ENCODE measurements around the gene RPL21.
"Not testable (repeated sequence)": the region's sequence is repeated elsewhere in the genome, so short reads cannot be mapped to it uniquely, and the experiment has no call there.

Gene RPL21

GRCh38 chr13:27251166-27252091 lies at the start of gene RPL21:
TSS of gene RPL21 (plus strand) at chr13:27251558. CDS start at chr13:27253777, 2,219 bp downstream.
- in situ Hi-C loops (cut with MboI; ENCODE audit: low sequenced_read_pairs): no loop called here

- in situ Hi-C loops (cut with MboI; ENCODE audit: low sequenced_read_pairs): no loop called here
These were observed 49.7 kb upstream of the RPL21 start for GRCh38 chr13:27201661-27202060.

- in situ Hi-C loops (cut with MboI; ENCODE audit: low sequenced_read_pairs): no loop called here
These were observed 48.2 kb upstream of the RPL21 start for GRCh38 chr13:27203186-27203585.

GRCh38 chr13:27203854-27204253 lies 47.5 kb upstream of the RPL21 start:
- in situ Hi-C loops (cut with MboI; ENCODE audit: low sequenced_read_pairs): no loop called here

- in situ Hi-C loops (cut with MboI; ENCODE audit: low sequenced_read_pairs): no loop called here
These were observed 42.8 kb upstream of the RPL21 start for GRCh38 chr13:27208514-27208913.

- in situ Hi-C loops (cut with MboI; ENCODE audit: low sequenced_read_pairs): no loop called here
These were observed 40.1 kb upstream of the RPL21 start for GRCh38 chr13:27211271-27211670.

- in situ Hi-C loops (cut with MboI; ENCODE audit: low sequenced_read_pairs): no loop called here
These were observed 39.5 kb upstream of the RPL21 start for GRCh38 chr13:27211771-27212364.

GRCh38 chr13:27213386-27213785 lies 38.0 kb upstream of the RPL21 start:
- in situ Hi-C loops (cut with MboI; ENCODE audit: low sequenced_read_pairs): not testable (repeated sequence)

GRCh38 chr13:27217791-27218190 lies 33.6 kb upstream of the RPL21 start:
- in situ Hi-C loops (cut with MboI; ENCODE audit: low sequenced_read_pairs): not testable (repeated sequence)

- in situ Hi-C loops (cut with MboI; ENCODE audit: low sequenced_read_pairs): not testable (repeated sequence)
These were observed 32.5 kb upstream of the RPL21 start for GRCh38 chr13:27218861-27219260.

GRCh38 chr13:27219611-27220010 lies 31.7 kb upstream of the RPL21 start:
- in situ Hi-C loops (cut with MboI; ENCODE audit: low sequenced_read_pairs): no loop called here

- in situ Hi-C loops (cut with MboI; ENCODE audit: low sequenced_read_pairs): not testable (repeated sequence)
These were observed 29.3 kb upstream of the RPL21 start for GRCh38 chr13:27222100-27222499.

- in situ Hi-C loops (cut with MboI; ENCODE audit: low sequenced_read_pairs): no loop called here
These were observed 24.4 kb upstream of the RPL21 start for GRCh38 chr13:27226991-27227390.

- in situ Hi-C loops (cut with MboI; ENCODE audit: low sequenced_read_pairs): no loop called here
These were observed 23.2 kb upstream of the RPL21 start for GRCh38 chr13:27228131-27228530.

GRCh38 chr13:27229642-27230041 lies 21.7 kb upstream of the RPL21 start:
- in situ Hi-C loops (cut with MboI; ENCODE audit: low sequenced_read_pairs): no loop called here

- in situ Hi-C loops (cut with MboI; ENCODE audit: low sequenced_read_pairs): no loop called here
These were observed 17.4 kb upstream of the RPL21 start for GRCh38 chr13:27233964-27234363.

- in situ Hi-C loops (cut with MboI; ENCODE audit: low sequenced_read_pairs): no loop called here
These were observed 14.9 kb upstream of the RPL21 start for GRCh38 chr13:27236478-27236877.

GRCh38 chr13:27242702-27243101 lies 8.7 kb upstream of the RPL21 start:
- in situ Hi-C loops (cut with MboI; ENCODE audit: low sequenced_read_pairs): no loop called here

- in situ Hi-C loops (cut with MboI; ENCODE audit: low sequenced_read_pairs): no loop called here
These were observed 5.7 kb upstream of the RPL21 start for GRCh38 chr13:27245610-27246009.

GRCh38 chr13:27250833-27251165 lies 559 bp upstream of the RPL21 start:
- in situ Hi-C loops (cut with MboI; ENCODE audit: low sequenced_read_pairs): no loop called here

GRCh38 chr13:27252467-27252866 lies 1.1 kb downstream of the RPL21 start:
- in situ Hi-C loops (cut with MboI; ENCODE audit: low sequenced_read_pairs): no loop called here

GRCh38 chr13:27257233-27257568 lies 5.8 kb downstream of the RPL21 start:
- in situ Hi-C loops (cut with MboI; ENCODE audit: low sequenced_read_pairs): no loop called here
